DOHH2 (cell line): Measurements from ENCODE around the gene MFSD2B.

Experiments used
- H3F3A ChIP-seq: fragments of 200-600 bp; sonication (generic), shearing (Covaris generic); 2 replicates; pipeline ENCODE4 v1.6.0; 2016; ENCODE audit warnings: antibody characterized with exemption, mild to moderate bottlenecking; ENCODE audit not compliant: control insufficient read depth, insufficient read depth
- H3K27ac ChIP-seq: fragments of 200-600 bp; sonication (generic); 2 replicates; pipeline ENCODE4 v1.5.1; 2014; ENCODE audit warnings: low read depth, mild to moderate bottlenecking, low read length, moderate library complexity
- H3K27me3 ChIP-seq: fragments of 200-600 bp; sonication (generic); 2 replicates; pipeline ENCODE4 v1.6.1; 2014; ENCODE audit warnings: mild to moderate bottlenecking, low read length, mixed read lengths; ENCODE audit not compliant: control insufficient read depth
- H3K36me3 ChIP-seq: fragments of 200-600 bp; sonication (generic); 2 replicates; pipeline ENCODE4 v1.6.1; 2014; ENCODE audit warnings: mild to moderate bottlenecking, low read length, moderate library complexity, mixed read lengths; ENCODE audit not compliant: control insufficient read depth
- H3K4me1 ChIP-seq: fragments of 200-600 bp; sonication (generic); 2 replicates; pipeline ENCODE4 v1.6.1; 2014; ENCODE audit warnings: mild to moderate bottlenecking, low read length, mixed read lengths; ENCODE audit not compliant: control insufficient read depth
- H3K4me2 ChIP-seq: fragments of 200-600 bp; sonication (generic); 2 replicates; pipeline ENCODE4 v1.6.0; 2014; ENCODE audit warnings: mild to moderate bottlenecking, low read length, moderate library complexity
- H3K4me3 ChIP-seq: fragments of 200-600 bp; sonication (generic); 2 replicates; pipeline ENCODE4 v1.5.1; 2014; ENCODE audit warnings: mild to moderate bottlenecking, low read length, mixed read lengths
- H3K79me2 ChIP-seq: fragments of 200-600 bp; sonication (generic); 2 replicates; pipeline ENCODE4 v1.6.1; 2014; ENCODE audit warnings: mild to moderate bottlenecking, low read length, mixed read lengths; ENCODE audit not compliant: control insufficient read depth
- H3K9me2 ChIP-seq: fragments of 200-600 bp; sonication (generic); replicated peaks from 2 replicates; pipeline ENCODE4 v1.6.1; 2014; ENCODE audit warnings: mild to moderate bottlenecking, low read length, mixed read lengths; ENCODE audit not compliant: control insufficient read depth
- H3K9me3 ChIP-seq: fragments of 200-600 bp; sonication (generic); 2 replicates; pipeline ENCODE4 v1.6.1; 2014; ENCODE audit warnings: antibody characterized with exemption, low read length, mixed read lengths; ENCODE audit not compliant: control insufficient read depth, insufficient read depth
- H4K20me1 ChIP-seq: fragments of 200-600 bp; sonication (generic); 2 replicates; pipeline ENCODE4 v1.6.0; 2014; ENCODE audit warnings: low read depth, mild to moderate bottlenecking, antibody characterized with exemption, low read length, moderate library complexity; ENCODE audit not compliant: control insufficient read depth, insufficient read depth
- EZH2phosphoT487 ChIP-seq: fragments of 200-600 bp; sonication (generic); IDR thresholded peaks from 2 replicates; pipeline ENCODE4 v1.6.1; 2017; ENCODE audit warnings: borderline replicate concordance, mild to moderate bottlenecking, antibody characterized with exemption, low read length, moderate library complexity, mixed read lengths
- TF ChIP-seq, protein P1 (sequence below): fragments of 200-600 bp; sonication (generic); IDR thresholded peaks from one replicate; pipeline ENCODE4 v1.5.1; 2014; ENCODE audit warnings: antibody characterized with exemption, mild to moderate bottlenecking, low read depth, low read length; ENCODE audit not compliant: poor library complexity, severe bottlenecking

Gene MFSD2B

DNA sequence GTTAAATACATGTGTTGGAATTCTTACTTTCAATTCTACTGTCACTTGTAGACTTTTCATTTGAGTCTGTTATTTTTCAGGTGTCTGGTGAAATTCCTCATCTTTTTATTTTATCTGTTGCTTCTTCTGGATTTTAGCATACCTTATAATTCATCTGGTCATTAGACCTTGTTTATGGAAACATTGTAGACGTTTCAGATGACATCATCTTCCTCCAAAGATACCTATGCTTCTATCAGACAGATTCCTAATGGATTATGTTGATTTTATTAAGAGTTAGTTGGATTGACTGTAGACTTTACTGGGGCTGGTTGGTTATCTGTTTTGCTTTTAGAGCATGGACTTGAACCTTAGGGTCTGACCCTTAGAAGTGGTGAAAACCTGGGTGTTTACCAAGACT lies 15.3 kb upstream of the MFSD2B start:
- Histone ChIP-seq H3K4me2 (no peak overlapping the region), H4K20me1 (no peaks in the 10 kb centered on the region; the same call in 1 of the 2 replicates), H3K27ac (no peak overlapping the region), H3K36me3 (no peaks in the 10 kb centered on the region), H3K9me2 (no peaks in the 10 kb centered on the region), H3K27me3 (no peaks in the 10 kb centered on the region), H3F3A (no peaks in the 10 kb centered on the region), H3K9me3 (no peaks in the 10 kb centered on the region), H3K4me3 (no peak overlapping the region), H3K79me2 (no peaks in the 10 kb centered on the region), H3K4me1 (no peaks in the 10 kb centered on the region)
- TF ChIP-seq, protein P1, sequence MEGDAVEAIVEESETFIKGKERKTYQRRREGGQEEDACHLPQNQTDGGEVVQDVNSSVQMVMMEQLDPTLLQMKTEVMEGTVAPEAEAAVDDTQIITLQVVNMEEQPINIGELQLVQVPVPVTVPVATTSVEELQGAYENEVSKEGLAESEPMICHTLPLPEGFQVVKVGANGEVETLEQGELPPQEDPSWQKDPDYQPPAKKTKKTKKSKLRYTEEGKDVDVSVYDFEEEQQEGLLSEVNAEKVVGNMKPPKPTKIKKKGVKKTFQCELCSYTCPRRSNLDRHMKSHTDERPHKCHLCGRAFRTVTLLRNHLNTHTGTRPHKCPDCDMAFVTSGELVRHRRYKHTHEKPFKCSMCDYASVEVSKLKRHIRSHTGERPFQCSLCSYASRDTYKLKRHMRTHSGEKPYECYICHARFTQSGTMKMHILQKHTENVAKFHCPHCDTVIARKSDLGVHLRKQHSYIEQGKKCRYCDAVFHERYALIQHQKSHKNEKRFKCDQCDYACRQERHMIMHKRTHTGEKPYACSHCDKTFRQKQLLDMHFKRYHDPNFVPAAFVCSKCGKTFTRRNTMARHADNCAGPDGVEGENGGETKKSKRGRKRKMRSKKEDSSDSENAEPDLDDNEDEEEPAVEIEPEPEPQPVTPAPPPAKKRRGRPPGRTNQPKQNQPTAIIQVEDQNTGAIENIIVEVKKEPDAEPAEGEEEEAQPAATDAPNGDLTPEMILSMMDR, result no peak
- TF ChIP-seq EZH2phosphoT487, result no peak

DNA sequence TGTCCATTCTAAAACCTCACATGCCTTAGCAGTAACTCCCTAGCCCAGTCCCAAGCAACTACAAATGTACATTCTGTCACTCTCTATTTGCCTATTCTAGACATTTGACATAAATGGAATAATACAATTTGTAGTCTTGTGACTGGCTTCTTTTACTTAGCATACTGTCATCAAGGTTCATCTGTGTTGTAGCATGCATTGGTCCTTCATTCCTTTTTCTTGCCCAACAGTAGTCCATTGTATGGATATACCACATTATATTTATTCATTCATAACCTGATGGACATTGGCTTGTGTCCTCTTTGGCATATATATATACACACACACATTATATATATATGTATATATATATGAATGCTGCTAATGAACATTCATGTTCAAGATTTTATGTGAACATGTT lies 2.2 kb upstream of the MFSD2B start:
- Histone ChIP-seq H3K27me3 (peaks cover 30% of the 10 kb centered on the region), H3K9me3 (no peaks in the 10 kb centered on the region), H3F3A (no peaks in the 10 kb centered on the region), H3K36me3 (no peaks in the 10 kb centered on the region), H3K79me2 (no peaks in the 10 kb centered on the region), H3K4me2 (no peak overlapping the region), H3K9me2 (no peaks in the 10 kb centered on the region), H3K27ac (no peak overlapping the region), H4K20me1 (no peaks in the 10 kb centered on the region), H3K4me1 (peaks cover 4% of the 10 kb centered on the region; the same call in 1 of the 2 replicates), H3K4me3 (no peak overlapping the region)
- TF ChIP-seq EZH2phosphoT487, result no peak
- TF ChIP-seq, protein P1, result no peak

DNA sequence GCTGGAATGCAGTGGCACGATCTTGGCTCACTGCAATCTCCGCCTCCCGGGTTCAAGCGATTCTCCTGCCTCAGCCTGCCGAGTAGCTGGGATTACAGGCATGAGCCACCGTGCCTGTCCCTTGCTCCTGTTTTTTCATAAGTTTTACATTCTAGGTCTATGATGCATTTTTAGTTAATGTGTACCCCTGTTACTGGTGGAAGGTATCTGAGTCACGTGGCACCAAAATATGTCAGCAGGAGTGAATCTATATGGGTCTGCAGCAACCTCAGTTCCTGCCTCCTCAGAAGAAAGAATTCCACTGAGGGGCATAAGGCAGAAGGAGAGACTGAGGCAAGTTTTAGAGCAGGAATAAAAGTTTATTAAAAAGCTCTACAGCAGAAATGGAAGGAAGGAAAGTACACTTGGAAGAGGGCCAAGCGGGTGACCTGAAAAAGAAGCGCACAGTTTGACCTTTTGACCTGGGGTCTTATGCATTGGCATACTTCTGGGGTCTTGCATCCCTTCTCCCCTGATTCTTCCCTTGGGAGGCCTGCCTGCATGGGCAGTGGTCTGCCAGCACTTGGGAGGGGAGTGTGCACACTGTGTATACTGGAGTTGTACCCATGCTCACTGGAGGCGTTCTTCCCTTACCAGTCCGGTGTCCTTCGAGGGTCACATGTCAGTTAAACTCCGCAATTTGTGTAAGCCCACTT lies 1.1 kb upstream of the MFSD2B start:
- no peak overlapping the region for H3K4me3 ChIP-seq
- H3K4me1 ChIP-seq, result peaks cover 4% of the 10 kb centered on the region; the same call in 1 of the 2 replicates
- no peaks in the 10 kb centered on the region for H4K20me1 ChIP-seq
- no peaks in the 10 kb centered on the region for H3K36me3 ChIP-seq
- no peak for TF ChIP-seq EZH2phosphoT487
- TF ChIP-seq, protein P1, result no peak
- no peaks in the 10 kb centered on the region for H3F3A ChIP-seq
- no peaks in the 10 kb centered on the region for H3K79me2 ChIP-seq
- H3K9me3 ChIP-seq, result no peaks in the 10 kb centered on the region
- no peak overlapping the region for H3K27ac ChIP-seq
- H3K27me3 ChIP-seq, result peaks cover 30% of the 10 kb centered on the region
- no peaks in the 10 kb centered on the region for H3K9me2 ChIP-seq
- no peak overlapping the region for H3K4me2 ChIP-seq
